IPS-NIHi7 (cell line): ENCODE results near the gene ZFP36L2.

ENCODE experiments used
- DNase-seq: peaks from one replicate; pipeline ENCODE4 v3.0.0; 2012; ENCODE audit warnings: mixed read lengths; ENCODE audit errors: extremely low spot score

ZFP36L2 gene

GRCh38 chr2:43226558-43226954, at the start of gene ZFP36L2:
TSS of gene ZFP36L2 (minus strand) at chr2:43226606. CDS start at chr2:43226315, 291 bp downstream.
- DNase-seq = peak; percentile 93

- no peak for DNase-seq
Observed at GRCh38 chr2:43274721-43275120, 48.3 kb upstream of the ZFP36L2 start.

- DNase-seq = no peak
Observed at GRCh38 chr2:43274055-43274454, 47.6 kb upstream of the ZFP36L2 start.

- DNase-seq = no peak
Observed at GRCh38 chr2:43273529-43273928, 47.1 kb upstream of the ZFP36L2 start.

- no peak for DNase-seq
Observed at GRCh38 chr2:43270930-43271615, 44.7 kb upstream of the ZFP36L2 start.

- no peak for DNase-seq
Observed at GRCh38 chr2:43270461-43270860, 44.1 kb upstream of the ZFP36L2 start.

GRCh38 chr2:43269706-43270105, 43.3 kb upstream of the ZFP36L2 start:
- no peak for DNase-seq

- DNase-seq = no peak
Observed at GRCh38 chr2:43269074-43269572, 42.7 kb upstream of the ZFP36L2 start.

GRCh38 chr2:43268066-43268953, 41.9 kb upstream of the ZFP36L2 start:
- no peak for DNase-seq

- DNase-seq = no peak
Observed at GRCh38 chr2:43267381-43267780, 41.0 kb upstream of the ZFP36L2 start.

GRCh38 chr2:43266711-43267111, 40.3 kb upstream of the ZFP36L2 start:
- no peak for DNase-seq

GRCh38 chr2:43265421-43265820, 39.0 kb upstream of the ZFP36L2 start:
- DNase-seq = no peak

GRCh38 chr2:43265001-43265400, 38.6 kb upstream of the ZFP36L2 start:
- no peak for DNase-seq

GRCh38 chr2:43262951-43263350, 36.5 kb upstream of the ZFP36L2 start:
- no peak for DNase-seq

GRCh38 chr2:43262239-43262638, 35.8 kb upstream of the ZFP36L2 start:
- DNase-seq = no peak

- no peak for DNase-seq
Observed at GRCh38 chr2:43259512-43259911, 33.1 kb upstream of the ZFP36L2 start.

- DNase-seq = no peak
Observed at GRCh38 chr2:43258547-43259156, 32.2 kb upstream of the ZFP36L2 start.

GRCh38 chr2:43255296-43255910, 29.0 kb upstream of the ZFP36L2 start:
- DNase-seq = no peak

- DNase-seq = no peak
Observed at GRCh38 chr2:43254331-43254730, 27.9 kb upstream of the ZFP36L2 start.

GRCh38 chr2:43251171-43251731, 24.8 kb upstream of the ZFP36L2 start:
- no peak for DNase-seq

GRCh38 chr2:43250015-43250414, 23.6 kb upstream of the ZFP36L2 start:
- DNase-seq = no peak

GRCh38 chr2:43248621-43249020, 22.2 kb upstream of the ZFP36L2 start:
- DNase-seq = no peak
